A673 (cell line): ENCODE results near the gene TLCD1. TPM values are rescaled to one million over a fixed set of nuclear protein-coding genes. Genes with fewer than 3 reads are reported as not detected.

ENCODE experiments used
- BruUV-seq: library from RNA; stranded (reverse); fragments of 400-500 nt; replicated peaks from 2 replicates; lab custom pipeline; 2021; lab: Mats Ljungman, UMichigan
- CTCF ChIA-PET: fragments of 300-600 bp; sonication (Branson Sonifier 250); formaldehyde crosslinking; loops from one replicate; lab custom pipeline; 2022; ENCODE audit warnings: antibody characterized with exemption; lab: Charles Lee
- POLR2A ChIA-PET: fragments of 300-600 bp; sonication (Branson Sonifier 250); formaldehyde crosslinking; loops from one replicate; lab custom pipeline; 2022; ENCODE audit warnings: antibody characterized with exemption; ENCODE audit not compliant: low non-redundant PET; lab: Charles Lee
- DNase-seq: peaks from one replicate; pipeline ENCODE4 v3.0.0-alpha.2; 2015; ENCODE audit warnings: low spot score
- H3K27ac ChIP-seq: fragments of 200-600 bp; sonication (generic); 2 replicates; pipeline ENCODE4 v1.5.1; 2016; ENCODE audit warnings: mixed run types, low read depth, mild to moderate bottlenecking, mixed read lengths, antibody characterized with exemption, low read length; ENCODE audit not compliant: poor library complexity, severe bottlenecking
- H3K27me3 ChIP-seq: fragments of 200-600 bp; sonication (generic); replicated peaks from 2 replicates; pipeline ENCODE4 v1.6.1; 2017; ENCODE audit warnings: mixed run types, low read depth, mild to moderate bottlenecking, mixed read lengths, antibody characterized with exemption, low read length; ENCODE audit not compliant: insufficient read depth, poor library complexity
- H3K36me3 ChIP-seq: fragments of 200-600 bp; sonication (generic); 2 replicates; pipeline ENCODE4 v1.6.1; 2016; ENCODE audit warnings: mixed run types, mild to moderate bottlenecking, mixed read lengths, antibody characterized with exemption, low read length; ENCODE audit not compliant: insufficient read depth, poor library complexity, severe bottlenecking
- H3K4me1 ChIP-seq: fragments of 200-600 bp; sonication (generic); 2 replicates; pipeline ENCODE4 v1.6.1; 2017; ENCODE audit warnings: mixed run types, mild to moderate bottlenecking, mixed read lengths, antibody characterized with exemption, low read length; ENCODE audit not compliant: insufficient read depth, poor library complexity, severe bottlenecking
- H3K4me3 ChIP-seq: fragments of 200-600 bp; sonication (generic); 2 replicates; pipeline ENCODE4 v1.5.1; 2016; ENCODE audit warnings: low read depth, mixed run types, mild to moderate bottlenecking, mixed read lengths, low read length; ENCODE audit not compliant: poor library complexity, severe bottlenecking
- H3K9me3 ChIP-seq: fragments of 200-600 bp; sonication (generic); 2 replicates; pipeline ENCODE4 v1.6.1; 2016; ENCODE audit warnings: mixed run types, low read depth, mild to moderate bottlenecking, mixed read lengths, antibody characterized with exemption, low read length; ENCODE audit not compliant: poor library complexity, severe bottlenecking
- CTCF ChIP-seq: fragments of 300-800, 200-600 bp; sonication (generic); conservative IDR thresholded peaks from 2 replicates; pipeline ENCODE4 v1.5.1; 2017; ENCODE audit warnings: low read depth, mild to moderate bottlenecking, antibody characterized with exemption, low read length, moderate library complexity, mixed read lengths
- EZH2 ChIP-seq: fragments of 200-600 bp; sonication (generic); IDR thresholded peaks from 2 replicates; pipeline ENCODE4 v1.6.1; 2017; ENCODE audit warnings: borderline replicate concordance, low read depth, mild to moderate bottlenecking, mixed read lengths, antibody characterized with exemption, low read length; ENCODE audit not compliant: poor library complexity, severe bottlenecking
- intact Hi-C: fragments of 100-400 bp; cut with micrococcal nuclease; formaldehyde crosslinking; loops from one replicate; pipeline ENCODE4 v1.10.0; 2022; ENCODE audit not compliant: unreplicated experiment
- total RNA-seq: library from RNA; stranded (reverse); gene quantifications from 2 replicates; pipeline ENCODE4 v1.2.3, GENCODE V29; 2021

The TLCD1 gene
- total RNA-seq, 1 experiment from 2014 or later, result 3.8 TPM

- Histone ChIP-seq H3K27me3 (no peaks in the 10 kb centered on the region), H3K4me1 (peaks cover 50% of the 10 kb centered on the region), H3K27ac (peak overlapping the region; percentile 81), H3K9me3 (no peaks in the 10 kb centered on the region), H3K4me3 (peak overlapping the region; percentile 72), H3K36me3 (peaks cover 57% of the 10 kb centered on the region)
- TF ChIP-seq EZH2 (no peak), CTCF (no peak)
- CTCF ChIA-PET, result interaction anchor here (0.6 to 1.0 kb wide), 4 partner anchors 8 to 146 kb away, joined by 3 to 5 read pairs (median 4); partner anchors contain the start of genes NEK8 and PROCA1
- intact Hi-C loops, result no loop called here
- POLR2A ChIA-PET, result interaction anchor here (0.6 to 1.1 kb wide), 6 partner anchors 9 to 233 kb away, joined by 3 to 10 read pairs (median 4); partner anchors contain the start of genes NEK8 and PHF12
- BruUV-seq, result no TSS peak
- DNase-seq, result no peak
These were observed 7.0 kb downstream of the TLCD1 start for GRCh38 chr17:28719021-28719433.

GRCh38 chr17:28718333-28719020 is 7.6 kb downstream of the TLCD1 start:
- no peaks in the 10 kb centered on the region for H3K9me3 ChIP-seq
- H3K4me1 ChIP-seq, result peaks cover 47% of the 10 kb centered on the region
- TF ChIP-seq CTCF (no peak), EZH2 (no peak)
- ChIA-PET POLR2A (no interaction called here), CTCF (no interaction called here)
- BruUV-seq, result no TSS peak
- H3K27ac ChIP-seq, result peak overlapping the region; percentile 97
- intact Hi-C loops, result no loop called here
- DNase-seq, result peak; percentile 66
- H3K36me3 ChIP-seq, result peaks cover 56% of the 10 kb centered on the region
- H3K4me3 ChIP-seq, result peak overlapping the region; percentile 97
- no peaks in the 10 kb centered on the region for H3K27me3 ChIP-seq

GRCh38 chr17:28717578-28718332 is 8.3 kb downstream of the TLCD1 start, which contains the start of gene RAB34:
Gene RAB34, minus strand, starts transcription at chr17:28717868. Its CDS starts 602 bp downstream, at chr17:28717266.
- peaks cover 52% of the 10 kb centered on the region for H3K36me3 ChIP-seq
- H3K4me3 ChIP-seq, result peak within 1 kb of the TSS; percentile 97
- intact Hi-C loops, result no loop called here
- H3K27me3 ChIP-seq, result no peaks in the 10 kb centered on the region
- TF ChIP-seq CTCF (peak; percentile 33; the same call in 1 of the 2 replicates), EZH2 (no peak)
- no peaks in the 10 kb centered on the region for H3K9me3 ChIP-seq
- POLR2A ChIA-PET, result no interaction called here
- H3K4me1 ChIP-seq, result peaks cover 40% of the 10 kb centered on the region
- H3K27ac ChIP-seq, result peak within 1 kb of the TSS; percentile 97
- DNase-seq, result peak; percentile 95
- no TSS peak for BruUV-seq
- CTCF ChIA-PET, result no interaction called here
